NCI-H446 treated with DMSO at 0.1 percent for 48 hours (cell line): ENCODE results near the gene RNF138.
"Not testable (repeated sequence)": the region's sequence is repeated elsewhere in the genome, so short reads cannot be mapped to it uniquely, and the experiment has no call there.

Experiments used
- DNase-seq: peaks from one replicate; lab custom pipeline; 2025; lab: John Stamatoyannopoulos, UW

RNF138 gene

DNA sequence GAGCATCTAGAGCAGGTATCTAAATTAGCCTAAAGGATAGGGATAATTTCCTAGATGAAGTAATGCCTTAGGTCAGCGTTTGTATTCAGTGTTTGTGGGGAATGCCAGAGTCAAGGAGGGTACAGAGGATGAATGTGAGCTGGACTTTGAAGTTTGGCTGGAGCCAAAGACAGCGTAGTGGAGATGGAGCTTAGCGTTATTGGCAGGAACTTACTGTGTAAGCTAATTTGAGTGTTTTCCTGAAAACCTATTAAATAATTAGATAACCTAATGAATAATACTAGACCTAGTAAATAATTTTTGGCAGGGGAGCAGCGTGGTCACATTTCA lies 4.2 kb downstream of the RNF138 start:
- DNase-seq = no peak

DNA sequence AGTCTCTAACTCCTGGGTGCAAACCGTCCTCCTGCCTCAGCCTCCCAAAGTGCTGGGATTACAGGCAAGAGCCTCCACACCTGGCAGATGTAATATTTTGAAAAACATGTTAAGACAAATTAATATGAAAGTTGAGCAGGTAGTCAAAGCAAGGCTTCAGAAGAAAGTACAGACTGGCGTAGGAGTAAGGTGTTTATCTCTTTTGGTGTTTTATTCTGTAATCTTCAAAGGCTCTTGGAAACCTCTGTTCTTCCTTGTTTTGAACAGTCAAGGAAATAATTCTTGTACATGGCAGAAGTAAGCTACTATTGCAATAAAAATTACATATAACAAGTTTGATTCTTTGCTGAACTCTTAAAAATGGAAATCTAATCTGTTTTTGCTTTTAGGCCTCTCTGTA lies 5.3 kb downstream of the RNF138 start:
- DNase-seq = no peak

DNA sequence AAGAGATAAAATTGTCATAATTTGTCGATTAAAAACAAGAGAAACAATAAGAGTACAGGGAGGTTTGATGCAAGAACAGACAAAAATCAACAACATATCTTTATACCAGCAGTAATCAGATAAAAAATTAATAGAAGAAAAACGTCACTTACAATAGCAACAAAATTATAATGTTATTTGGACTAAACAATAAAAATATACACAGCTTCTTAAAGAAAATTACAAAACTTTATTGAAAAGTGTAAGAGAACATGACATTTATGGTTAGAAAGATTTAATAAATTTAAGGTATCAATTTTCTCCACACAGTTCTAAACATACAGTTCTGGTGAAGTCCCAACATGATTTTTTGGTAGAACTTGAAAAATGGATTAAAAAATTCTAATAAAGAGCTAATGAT lies 12.8 kb downstream of the RNF138 start:
- DNase-seq = no peak

DNA sequence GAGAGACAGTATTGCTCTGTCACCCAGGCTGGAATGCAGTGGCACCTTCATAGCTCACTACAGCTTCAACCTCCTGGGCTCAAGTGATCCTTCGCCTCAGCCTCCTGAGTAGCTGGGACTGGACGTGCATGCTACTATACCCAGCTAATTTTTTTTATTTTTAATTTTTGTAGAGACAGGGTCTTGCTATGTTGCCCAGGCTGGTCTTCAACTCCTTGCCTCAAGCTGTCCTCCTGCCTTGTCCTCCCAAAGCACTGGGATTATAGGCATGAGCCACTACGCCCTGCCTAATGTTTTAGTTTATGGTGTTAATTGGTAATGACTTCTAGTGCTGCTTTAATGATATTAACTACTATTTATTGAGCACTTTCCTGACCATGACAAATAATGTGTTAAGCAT lies 18.3 kb downstream of the RNF138 start:
- no peak for DNase-seq

DNA sequence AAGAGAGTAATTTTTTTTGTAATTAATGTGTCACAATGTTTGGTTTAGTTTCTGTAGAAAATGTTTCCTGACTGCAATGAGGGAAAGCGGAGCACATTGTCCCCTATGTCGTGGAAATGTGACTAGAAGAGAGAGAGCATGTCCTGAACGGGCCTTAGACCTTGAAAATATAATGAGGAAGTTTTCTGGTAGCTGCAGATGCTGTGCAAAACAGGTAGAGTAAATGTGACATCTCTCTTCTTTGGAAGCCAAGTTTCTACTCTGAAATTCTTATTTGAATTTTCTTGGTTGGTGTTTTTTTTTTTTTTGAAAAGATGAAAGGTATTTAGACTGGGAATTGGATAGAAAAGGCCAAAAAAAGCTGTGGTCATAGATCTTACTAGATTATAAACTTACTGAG lies 20.0 kb downstream of the RNF138 start:
- DNase-seq = no peak

DNA sequence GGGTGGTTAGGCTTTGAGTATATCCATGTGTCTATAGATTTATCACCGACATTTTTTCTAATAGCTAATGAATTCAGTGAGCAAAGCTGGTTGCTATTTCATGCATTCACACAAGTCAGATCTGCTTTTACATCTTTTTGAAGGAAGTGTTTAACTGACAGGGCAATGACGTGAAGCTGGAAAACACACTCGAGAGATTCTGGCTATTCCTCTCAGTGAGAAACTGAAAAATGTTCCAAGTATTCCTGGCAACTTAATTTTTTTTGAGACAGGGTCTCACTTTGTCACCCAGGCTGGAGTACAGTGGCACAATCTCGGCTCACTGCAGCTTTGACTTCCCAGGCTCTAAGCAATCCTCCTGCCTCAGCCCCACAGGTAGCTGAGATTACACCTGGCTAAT lies 21.2 kb downstream of the RNF138 start:
- DNase-seq = no peak

DNA sequence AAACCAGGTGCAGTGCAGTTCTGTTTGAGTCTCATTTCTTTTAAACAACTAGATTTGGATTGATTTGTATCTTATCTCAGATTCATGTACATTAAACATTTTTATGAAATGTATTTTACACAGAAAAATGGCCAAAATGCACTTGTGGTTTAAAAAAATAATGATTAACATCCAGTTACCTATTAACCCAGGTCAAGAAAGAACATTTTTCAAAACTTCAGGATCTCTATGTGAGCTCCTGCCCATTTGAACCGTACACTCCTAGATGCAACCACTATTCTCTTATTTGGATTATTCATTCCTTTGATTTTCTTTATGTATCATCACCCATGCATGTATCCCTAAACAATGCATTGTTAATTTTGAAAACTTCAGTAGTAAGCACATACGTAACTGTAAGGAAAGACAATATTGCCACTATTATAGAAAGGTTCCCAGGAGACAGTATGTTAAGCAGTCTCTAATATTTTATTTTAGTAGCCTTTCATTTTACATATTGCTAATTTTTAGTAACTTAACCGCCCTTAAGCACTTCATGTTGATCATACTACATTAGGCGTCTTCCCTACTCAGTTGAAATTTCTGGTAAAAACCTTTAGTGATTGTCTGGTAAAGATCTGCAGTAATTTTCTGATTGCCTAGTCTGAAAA lies 22.7 kb downstream of the RNF138 start:
- no peak for DNase-seq

DNA sequence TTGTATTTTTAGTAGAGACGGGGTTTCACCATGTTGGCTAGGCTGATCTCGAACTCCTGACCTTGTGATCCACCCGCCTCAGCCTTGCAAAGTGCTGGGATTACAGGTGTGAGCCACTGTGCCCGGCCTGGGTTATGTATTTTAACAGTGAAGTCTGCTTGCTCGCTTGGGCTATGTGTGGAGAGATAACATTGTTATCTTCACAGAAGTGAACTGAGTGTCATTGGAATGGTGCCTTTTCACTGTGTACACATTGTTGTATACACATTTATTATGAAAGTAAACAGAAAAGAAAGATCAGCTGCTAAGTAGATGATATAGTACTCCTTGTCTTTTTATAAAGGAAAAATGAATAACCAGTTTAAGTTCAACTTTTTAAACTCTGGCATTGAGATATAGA lies 30.4 kb downstream of the RNF138 start:
- DNase-seq = no peak

DNA sequence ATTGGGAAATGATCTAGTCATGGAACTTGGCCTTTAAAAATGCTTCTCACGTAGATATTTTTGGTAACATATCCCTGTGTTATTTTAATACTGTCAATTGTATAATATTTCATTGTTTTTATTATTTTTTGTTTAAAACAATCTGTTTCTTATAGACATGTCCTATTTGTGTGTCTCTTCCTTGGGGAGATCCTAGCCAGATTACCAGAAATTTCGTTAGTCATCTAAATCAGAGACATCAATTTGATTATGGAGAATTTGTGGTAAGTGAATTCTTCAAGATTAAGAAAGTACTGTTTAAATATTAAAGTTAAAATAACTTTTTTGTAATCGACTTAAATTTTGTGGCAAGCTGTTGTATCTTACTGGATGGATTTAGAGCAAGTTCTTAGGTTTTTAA lies 34.9 kb downstream of the RNF138 start:
- DNase-seq = no peak

DNA sequence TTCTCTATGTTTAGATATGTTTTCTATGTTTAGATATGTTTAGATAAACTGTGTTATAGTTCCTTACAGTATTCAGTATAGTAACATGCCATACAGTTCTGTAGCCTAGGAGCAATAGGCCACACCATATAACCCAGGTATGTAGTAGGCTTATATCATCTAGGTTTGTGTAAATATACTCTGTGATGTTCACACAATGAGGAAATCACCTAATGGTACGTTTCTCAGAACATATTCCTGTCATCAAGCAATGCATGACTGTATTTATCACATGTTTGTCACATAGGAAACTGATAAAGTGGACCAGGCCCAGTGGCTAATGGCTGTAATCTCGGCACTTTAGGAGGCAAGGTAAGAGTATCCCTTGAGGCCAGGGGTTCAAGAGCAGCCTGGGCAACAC lies 44.0 kb downstream of the RNF138 start:
- DNase-seq = no peak

DNA sequence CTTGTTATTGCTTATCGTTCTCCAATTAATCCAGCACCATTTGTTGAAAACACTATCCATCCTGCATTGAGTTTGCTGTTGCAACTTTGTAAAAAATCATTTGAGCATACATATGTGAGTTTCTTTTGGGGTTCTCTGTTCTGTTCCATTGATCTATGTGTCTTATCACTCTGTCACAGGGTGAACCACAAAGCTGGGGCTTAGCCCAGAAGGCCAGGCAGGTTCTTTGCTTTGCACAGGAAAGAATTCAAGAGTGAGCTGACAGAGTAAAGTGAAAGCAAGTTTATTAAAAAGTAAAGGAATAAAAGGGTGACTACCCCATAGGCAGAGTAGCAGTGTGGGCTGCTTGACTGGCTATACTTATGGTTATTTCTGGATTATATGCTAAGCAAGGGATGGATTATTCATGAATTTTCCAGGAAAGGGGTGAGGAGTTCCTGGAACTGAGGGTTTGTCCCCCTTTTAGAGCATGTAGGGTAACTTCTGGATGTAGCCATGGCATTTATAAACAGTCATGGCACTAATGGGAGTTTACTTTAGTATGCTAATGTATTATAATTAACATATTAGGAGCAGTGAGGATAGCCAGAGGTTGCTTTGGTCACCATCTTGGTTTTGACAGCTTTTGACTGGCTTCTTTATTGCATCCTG lies 46.8 kb downstream of the RNF138 start:
- DNase-seq = no peak

DNA sequence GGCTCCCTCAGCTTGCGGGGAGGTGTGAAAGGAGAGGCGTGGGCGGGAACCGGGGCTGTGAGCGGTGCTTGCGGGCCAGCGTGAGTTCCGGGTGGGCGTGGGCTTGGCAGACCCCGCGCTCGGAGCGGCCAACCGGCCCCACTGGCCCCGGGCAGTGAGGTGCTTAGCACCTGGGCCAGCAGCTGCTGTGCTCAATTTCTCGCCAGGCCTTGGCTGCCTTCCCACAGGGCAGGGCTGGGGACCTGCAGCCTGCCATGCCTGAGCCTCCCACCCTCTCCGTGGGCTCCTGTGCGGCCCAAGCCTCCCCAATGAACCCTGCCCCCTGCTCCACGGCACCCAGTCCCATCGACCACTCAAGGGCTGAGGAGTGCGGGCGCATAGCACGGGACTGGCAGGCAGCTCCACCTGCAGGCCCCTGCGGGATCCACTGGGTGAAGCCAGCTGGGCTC lies 48.2 kb downstream of the RNF138 start:
- no peak for DNase-seq

DNA sequence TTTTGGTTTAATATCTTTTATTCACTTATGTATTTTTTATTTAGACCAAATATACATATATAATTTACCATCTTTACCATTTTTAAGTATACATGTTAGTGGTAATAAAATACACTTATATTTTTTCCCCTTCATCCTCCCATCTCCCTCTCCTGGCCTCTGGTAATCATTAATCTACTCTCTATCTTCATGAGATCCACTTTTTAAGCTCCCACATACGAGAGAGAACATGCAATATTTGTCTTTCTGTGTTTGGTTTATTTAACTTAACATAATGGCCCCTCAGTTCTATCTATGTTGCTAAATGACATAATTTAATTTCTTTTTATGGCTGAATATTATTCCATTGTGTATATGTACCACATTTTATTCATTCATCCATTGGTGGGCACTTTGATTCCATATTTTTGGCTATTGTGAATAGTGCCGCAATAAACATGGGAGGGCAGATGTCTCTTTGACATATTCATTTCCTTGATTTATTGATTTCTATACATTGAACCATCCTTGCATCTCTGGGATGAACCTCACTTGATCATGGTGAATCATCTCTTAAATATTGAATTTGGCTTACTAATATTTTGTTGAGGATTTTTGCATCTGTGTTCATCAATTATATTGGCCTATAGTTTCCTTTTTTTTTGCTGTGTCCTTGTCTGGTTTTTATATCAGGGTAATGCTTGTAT lies 56.7 kb downstream of the RNF138 start:
- no peak for DNase-seq

DNA sequence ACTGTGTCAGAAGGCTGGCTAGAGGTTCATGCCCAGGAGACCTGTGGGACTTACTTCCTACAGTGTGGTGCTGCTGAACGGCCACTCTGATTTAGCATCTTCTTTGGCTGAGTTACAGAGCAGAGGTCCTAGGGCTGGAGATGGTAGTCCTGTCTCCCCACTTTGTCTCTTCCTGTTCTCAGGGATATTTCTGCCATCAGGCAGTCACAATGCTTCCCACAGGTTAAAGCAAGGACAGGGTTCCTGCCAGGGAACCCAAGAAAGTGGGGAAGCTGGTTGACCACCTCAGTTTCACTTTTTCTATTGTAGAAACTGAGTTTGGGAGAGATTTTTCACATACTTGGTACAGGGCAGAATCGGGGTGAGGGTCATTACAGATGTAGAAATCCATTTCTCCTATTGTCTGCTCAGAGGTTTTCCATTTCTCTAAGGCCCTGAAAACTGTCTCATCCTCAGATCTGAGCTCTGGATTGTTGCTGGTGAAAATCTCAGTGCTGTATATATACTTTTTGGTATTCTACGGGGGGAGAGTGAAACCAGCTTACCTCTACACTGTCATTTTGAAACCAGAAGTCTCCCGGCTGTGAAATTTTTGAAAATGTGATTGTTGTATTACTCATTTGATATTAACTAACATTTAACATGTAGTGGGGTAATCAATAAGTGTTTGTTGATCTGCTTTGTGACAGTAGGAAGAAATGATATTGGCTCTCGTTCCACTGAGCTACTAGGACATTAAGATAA lies 61.2 kb downstream of the RNF138 start:
- no peak for DNase-seq

DNA sequence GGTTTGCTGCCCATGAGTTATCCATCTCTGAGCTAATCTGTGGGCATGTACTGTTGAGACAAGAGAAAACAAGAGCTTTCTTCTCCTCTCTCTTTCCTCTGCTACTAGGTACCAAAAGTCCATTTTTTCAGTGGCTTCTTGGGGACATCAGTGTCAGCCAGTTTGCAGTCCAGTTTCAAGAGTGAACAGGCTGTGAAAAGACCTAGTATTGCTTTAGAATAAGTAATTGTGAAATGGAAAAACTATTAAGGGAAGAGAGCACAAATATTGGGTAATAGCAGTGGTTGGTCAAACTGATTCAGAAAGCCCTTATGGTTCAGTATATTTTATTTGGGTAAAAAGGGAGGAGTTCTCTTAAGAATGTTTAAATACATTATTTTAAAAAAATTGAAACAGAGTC lies 65.2 kb downstream of the RNF138 start:
- no peak for DNase-seq

DNA sequence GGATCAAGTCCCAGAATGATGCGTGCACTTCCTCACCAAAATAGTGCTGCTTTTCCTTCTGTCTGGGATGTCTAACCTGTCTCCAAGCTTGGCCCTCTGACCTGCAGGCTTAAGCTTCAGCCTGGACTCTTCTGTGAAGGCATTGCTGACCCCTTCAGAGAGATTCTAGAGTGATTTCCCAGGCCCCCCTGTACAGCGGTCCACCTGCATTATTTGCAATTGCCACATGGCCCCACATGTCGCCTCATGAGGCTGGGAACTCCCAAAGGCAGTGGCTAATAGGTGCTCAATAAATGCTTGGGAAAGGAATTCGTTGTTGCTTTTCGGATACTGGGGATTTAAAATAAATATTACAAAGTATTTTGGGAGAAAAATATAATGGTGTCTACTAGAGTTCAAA lies 65.9 kb downstream of the RNF138 start:
- no peak for DNase-seq

DNA sequence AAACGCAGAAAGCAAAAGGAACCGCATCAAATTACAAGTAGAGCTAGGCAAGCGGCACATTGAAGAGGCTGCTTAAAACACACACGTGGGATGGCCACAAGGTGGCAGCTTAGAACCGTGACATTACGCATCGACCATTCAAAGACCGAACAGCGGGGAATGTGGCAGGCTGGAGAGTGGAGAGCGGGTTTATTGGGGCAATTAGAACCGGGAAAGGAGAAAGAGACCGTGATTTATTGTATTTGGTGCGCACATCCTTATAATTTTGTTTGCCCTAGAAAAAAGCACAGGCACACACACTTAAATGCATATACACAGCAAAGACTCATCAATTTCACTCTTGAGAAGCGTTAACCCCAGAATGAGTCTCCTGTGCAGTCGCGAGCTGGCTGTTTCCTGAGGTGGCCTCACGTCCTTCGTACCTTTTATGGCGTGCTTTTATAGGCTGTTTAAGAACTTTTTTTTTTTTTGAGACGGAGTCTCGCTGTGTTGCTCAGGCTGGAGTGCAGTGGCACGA lies 66.5 kb downstream of the RNF138 start:
- DNase-seq = peak; percentile 58

DNA sequence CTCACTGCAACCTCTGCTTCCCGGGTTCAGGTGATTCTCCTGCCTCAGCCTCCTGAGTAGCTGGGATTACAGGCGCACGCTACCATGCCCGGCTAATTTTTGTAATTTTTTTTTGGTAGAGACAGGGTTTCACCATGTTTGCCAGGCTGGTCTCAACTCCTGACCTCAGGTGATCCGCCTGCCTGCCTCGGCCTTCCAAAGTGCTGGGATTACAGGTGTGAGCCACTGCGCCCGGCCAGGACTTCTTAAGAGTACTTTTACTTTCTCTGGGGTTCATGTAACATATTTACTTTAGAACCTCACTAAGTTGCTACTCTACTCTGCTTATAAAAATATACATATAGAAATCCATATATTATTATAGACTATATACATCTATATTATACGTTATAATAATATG lies 67.0 kb downstream of the RNF138 start:
- not testable (repeated sequence) for DNase-seq

DNA sequence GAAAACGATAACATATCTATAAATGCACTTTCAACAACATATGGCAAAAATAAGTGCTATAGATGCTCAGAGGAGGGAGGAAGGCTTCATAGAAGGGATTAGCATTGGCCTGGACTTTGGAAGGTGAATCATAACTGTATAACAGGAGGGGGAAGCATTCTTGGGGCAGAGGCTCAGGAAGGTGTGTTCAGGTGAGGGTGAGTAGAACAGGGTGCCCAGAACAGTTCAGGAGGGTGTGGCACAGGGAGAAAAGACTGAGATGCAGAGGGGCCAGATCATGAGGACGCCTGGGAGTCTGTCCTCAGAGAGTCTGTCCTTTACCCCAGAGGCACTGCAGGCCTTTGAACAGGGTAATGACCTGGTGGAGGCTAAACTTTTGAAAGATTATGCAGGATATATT lies 68.9 kb downstream of the RNF138 start:
- DNase-seq = no peak

DNA sequence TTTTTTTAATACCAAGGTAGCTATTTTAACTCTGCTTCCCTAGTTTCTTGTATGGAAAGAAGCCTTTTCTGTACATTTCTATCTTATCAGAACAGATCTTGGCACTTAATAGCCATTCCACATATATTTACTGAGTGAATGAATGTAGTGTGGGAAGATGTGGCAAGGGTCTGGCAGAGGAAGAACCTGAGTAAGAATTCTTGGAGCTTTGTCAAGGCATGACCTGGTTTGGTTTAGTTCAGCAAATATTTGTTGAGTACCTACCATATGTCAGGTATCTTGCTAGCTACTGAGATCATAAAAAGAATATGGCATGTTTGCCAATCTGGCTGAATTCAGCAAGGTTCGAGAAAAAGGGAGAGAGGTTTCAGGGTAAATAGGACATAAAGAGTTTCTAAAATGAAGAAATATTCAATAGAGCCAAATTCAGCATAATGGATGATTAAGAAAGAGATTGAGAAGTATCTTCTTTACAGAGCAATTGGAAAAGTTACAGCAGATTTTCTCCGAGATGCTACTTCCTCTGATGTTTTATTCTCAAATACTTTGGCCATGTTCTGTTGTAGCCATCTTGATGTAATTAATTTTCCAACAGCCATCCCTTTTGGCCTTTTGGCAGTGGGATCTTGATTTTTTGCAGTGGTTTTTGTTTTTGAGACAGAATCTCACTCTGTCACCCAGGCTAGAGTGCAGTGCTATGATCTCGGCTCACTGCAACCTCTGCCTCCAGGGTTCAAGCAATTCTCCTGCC lies 76.5 kb downstream of the RNF138 start:
- DNase-seq = peak; percentile 50

DNA sequence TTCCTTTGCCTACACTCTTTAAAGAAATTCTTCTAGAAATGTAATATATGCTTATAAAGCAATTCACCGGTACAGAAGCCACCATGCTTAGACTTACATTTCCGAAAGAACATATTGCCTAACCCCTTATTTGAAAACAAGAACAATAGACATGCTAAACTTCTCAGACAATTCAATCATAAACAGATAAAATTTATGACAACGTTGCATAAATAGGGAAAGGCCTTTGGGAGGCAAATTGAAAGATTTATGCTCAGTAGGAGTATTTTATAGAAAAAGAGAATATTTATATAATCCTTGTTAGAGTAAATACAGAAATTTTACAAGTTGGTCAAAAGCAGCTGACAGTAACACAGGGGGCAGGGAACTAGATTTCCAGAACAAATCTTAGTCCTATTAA lies 82.0 kb downstream of the RNF138 start:
- no peak for DNase-seq

DNA sequence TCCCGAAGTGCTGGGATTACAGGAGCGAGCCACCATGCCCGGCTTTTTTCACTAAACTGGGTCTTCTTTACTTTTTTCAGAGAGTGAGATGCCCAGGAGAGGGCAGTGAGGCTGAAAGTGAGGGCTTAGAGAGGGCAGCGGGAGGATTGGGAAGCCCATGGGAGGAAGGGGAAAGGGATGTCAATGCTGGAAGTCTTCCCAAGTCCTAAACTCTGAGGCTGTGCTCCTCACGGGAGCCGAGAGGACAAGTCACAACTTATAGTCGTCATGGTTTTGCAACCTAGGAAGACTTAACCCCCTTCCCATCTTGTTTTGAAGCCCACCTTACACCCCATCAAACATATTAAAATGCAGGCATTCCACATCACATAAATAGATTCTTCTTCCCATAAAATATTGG lies 83.0 kb downstream of the RNF138 start:
- DNase-seq = no peak
